NCI-H1417 (cell line): ENCODE measurements around the gene NUDT15.
"Not testable (repeated sequence)": the region's sequence is repeated elsewhere in the genome, so short reads cannot be mapped to it uniquely, and the experiment has no call there.

Experiments
- DNase-seq, 3 experiments: peaks; one replicate each; lab custom pipeline; 2025; lab: John Stamatoyannopoulos, UW

NUDT15 gene

GRCh38 chr13:48037346-48038173, at the start of gene NUDT15:
NUDT15 (plus strand) TSS chr13:48037726; CDS start chr13:48037747, 21 bp downstream.
- peak; percentile 96 for DNase-seq

- no peak for DNase-seq
Measured at GRCh38 chr13:47990427-47990826, 47.1 kb upstream of the NUDT15 start.

- DNase-seq = no peak
Measured at GRCh38 chr13:47990920-47991466, 46.5 kb upstream of the NUDT15 start.

DNA sequence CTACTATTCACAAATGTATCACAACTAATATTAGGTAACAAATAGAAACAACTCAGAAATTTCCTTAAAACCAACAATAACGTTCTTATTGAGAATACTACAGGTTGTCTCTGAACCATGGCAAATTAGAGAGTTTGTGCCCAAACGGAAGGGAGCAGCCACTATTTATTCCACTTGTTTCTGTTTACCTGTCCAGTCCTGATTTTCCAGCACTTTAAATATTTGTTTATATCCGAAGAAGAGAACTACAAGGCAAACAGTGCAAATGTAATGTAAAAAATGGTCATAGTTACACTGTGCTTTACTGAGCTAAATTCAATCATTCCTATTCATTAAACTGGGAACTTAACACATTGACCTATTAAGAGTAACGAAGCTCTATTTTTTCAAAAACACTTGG, 45.7 kb upstream of the NUDT15 start:
- no peak for DNase-seq

DNA sequence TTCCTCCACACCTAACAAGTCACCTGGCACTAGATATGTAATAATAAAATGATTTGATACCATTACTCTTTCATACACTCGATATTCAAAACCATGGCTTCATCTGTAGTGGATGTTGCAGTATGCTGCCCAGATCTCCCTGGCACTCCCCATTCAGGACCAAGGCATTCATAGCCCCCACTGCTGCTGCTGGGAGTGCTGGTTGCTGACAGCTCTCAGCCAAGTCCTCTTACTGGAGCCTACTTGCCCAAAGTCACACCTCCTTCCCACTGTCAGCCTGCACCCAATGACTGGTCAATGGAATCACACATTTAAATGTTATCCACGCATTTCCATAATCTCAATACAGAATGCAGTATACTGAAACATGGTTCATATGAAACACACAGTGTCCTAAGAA, 40.1 kb upstream of the NUDT15 start:
- DNase-seq = no peak

DNA sequence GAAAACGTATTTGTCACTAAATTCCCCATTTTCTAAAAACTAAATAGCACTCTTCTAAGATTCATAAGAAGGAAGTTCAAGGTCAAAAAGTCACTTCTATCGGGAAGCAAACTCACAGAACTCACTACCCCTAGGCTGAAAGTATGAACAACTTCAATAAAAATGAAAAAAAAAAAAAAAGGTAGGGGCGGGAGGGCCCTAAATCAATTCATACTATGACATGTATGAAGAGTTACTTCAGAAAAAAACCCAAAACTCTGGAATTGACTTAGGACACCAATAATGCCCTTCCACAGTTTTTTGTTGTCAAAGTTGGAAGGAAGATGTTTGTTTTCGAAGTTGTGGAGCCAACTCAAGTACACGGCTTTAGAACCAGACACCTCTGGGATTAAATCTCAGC, 37.6 kb upstream of the NUDT15 start:
- no peak for DNase-seq

GRCh38 chr13:48000559-48001113, 36.9 kb upstream of the NUDT15 start:
- DNase-seq = peak in 1 of 3 experiments; percentile 5

DNA sequence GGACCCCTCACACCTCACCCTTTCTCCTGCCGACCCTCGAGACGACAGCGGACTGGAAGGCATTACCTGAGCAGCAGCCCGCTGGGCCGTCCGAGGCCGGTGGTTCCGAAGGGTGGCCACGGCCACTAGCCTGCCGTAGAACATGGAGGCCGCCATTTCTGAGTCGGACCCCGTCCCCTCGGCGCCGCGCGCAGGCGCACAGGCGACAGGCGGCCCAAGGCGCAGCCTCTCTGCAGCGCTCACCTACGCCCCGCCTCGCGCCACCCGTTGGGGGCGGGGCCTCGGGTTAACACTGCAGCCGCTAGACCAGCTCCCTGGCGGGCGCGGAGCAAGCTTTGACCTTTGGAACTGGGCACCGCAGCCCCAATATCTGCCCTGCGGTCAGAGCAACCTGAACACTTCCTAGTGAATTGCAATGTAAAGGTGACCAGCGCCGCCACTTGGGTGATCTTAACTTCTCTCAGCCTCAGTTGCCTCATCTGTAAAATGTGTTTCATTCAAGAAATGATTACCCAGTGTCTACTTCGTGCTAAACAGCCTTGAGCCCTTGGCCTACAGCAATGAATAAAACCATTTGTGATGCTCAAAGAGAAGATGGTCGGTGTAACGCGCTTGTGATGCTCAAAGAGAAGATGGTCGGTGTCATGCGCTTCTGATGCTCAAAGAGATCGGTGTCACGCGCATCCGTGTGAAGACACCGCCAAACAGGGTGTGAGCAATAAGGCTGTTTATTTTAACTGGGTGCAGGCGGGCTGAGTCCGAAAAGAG, 36.2 kb upstream of the NUDT15 start, which contains the start of gene SUCLA2:
SUCLA2 (minus strand) TSS at position 160 of the 768 bp plus-strand sequence; CDS start at position 156, 4 bp downstream.
- peak; percentile 87 to 95 (median 92) for DNase-seq

GRCh38 chr13:48001999-48002398, 35.5 kb upstream of the NUDT15 start:
- DNase-seq = not testable (repeated sequence)

DNA sequence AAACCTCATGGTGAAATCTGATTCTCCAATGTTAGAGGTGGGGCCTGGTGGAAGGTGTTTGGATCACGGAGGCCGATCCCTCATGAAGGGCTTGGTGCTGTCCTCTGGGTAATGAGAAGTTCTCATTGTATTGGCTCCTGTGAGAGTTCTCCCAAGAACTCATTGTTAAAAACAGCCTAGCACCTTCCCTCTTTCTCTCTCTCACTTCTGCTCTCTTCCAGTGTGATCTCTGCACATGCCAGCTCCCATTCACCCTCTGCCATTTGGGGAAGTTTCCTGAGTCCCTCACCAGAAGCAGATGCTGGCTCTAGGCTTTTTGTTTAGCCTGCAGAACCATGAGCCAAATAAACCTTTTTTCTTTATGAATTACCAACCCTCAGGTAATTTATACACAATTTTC, 33.3 kb upstream of the NUDT15 start:
- DNase-seq = no peak

DNA sequence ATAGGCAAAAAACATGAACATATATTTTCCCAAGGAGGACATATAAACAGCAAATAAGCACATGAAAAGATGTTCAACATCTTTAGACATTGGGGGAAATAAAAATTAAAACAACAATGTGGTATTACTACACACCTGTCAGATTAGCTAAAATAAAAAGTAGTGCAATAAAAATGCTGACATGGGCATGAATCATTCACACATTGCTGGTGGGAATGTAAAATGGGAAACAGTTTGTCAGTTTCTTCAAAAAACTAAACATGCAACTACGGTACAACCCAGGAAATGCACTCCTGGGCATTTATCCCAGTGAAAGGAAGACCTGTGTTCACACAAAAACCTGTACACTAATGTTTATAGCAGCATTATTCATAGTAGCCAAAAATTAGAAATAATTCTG, 31.1 kb upstream of the NUDT15 start:
- no peak for DNase-seq

GRCh38 chr13:48009284-48009683, 28.2 kb upstream of the NUDT15 start:
- DNase-seq = no peak

- no peak for DNase-seq
Measured at GRCh38 chr13:48010698-48011097, 26.8 kb upstream of the NUDT15 start.

DNA sequence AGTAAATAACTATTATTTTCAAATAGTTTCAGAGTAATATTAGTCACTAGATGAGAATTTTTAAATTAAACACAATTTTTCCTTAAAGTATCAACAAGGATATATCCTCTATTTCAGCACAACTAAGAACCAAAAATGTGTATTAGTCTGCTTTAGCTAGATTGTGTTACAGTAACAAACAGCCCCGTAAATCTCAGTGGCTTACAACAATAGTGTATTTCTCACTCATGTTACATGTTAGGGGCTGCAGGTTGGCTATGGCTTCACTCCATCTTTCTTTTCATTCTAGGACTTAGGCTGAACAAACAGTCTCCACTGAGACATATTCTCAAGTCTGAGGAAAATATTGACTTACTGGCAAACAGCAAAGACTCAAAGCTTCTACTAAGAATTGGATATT, 24.9 kb upstream of the NUDT15 start:
- no peak for DNase-seq

- DNase-seq = peak in 1 of 3 experiments; percentile 2
Measured at GRCh38 chr13:48014359-48014758, 23.2 kb upstream of the NUDT15 start.

DNA sequence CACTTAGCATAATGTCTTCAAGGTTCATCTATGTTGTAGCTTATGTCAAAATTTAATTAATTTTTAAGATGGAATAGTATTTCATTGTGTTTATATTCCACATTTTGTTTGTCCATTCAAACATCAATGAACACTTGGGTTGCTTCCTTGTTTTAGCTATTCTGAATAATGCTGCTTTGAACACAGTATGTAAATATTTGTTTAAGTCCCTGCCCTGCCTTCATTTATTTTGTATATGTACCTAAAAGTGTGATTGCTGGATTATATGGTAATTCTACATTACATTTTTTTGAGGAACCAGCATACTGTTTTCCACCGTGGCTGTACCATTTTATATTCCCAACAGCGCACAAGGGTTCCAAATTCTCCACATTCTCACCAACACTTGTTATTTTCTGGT, 18.9 kb upstream of the NUDT15 start:
- DNase-seq = no peak

GRCh38 chr13:48019796-48020195, 17.7 kb upstream of the NUDT15 start:
- DNase-seq = no peak

GRCh38 chr13:48028066-48028465, 9.5 kb upstream of the NUDT15 start:
- no peak for DNase-seq

- DNase-seq = no peak
Measured at GRCh38 chr13:48029859-48030258, 7.7 kb upstream of the NUDT15 start.

DNA sequence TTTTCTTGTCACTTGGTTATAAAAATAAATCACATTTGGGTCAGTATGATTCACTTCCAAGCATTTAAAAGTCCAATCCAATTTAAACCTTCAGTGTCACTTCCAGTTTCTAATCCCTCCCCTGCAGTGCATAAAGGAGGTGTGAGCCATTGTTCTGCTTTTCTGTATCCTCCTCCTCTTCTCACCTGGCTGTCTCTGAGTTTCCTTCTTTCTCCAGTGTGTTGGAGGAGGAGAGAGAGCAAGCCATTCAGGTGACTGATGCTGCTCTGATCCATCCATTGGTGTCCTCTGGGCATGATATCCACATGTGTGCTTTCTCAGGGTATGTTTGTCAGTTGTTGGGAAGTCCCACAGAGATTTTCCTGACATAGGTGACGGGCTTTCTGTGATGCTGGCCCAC, 1.2 kb downstream of the NUDT15 start:
- peak in 1 of 3 experiments; percentile 21 for DNase-seq

DNA sequence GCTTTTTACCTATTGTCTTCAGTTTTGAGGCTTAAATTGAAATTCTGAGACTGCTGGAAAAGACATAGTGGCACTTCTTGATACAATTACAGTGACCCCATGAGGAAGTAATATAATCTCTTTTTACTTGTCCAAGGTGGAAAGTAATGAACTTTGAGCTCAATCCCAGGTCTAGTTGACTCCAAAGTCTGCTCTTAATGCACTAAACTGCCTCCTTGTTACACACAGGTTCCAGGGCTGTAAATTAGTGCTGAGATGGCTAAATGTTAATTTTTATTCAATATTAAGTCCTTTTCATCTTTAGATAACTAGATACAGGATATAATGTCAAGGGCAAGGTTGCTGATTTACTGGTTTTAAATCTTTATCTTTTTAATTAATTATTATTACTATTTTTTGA, 2.5 kb downstream of the NUDT15 start:
- no peak for DNase-seq

GRCh38 chr13:48040896-48041295, 3.4 kb downstream of the NUDT15 start:
- DNase-seq = no peak
